HepG2 (cell line): ENCODE measurements around the gene ZCCHC8. TPM values are rescaled to one million over a fixed set of nuclear protein-coding genes. Genes with fewer than 3 reads are reported as not detected.

Experiments
- ATAC-seq: fragments of 200-7000 bp; cut with Tn5 transposase; 3 replicates; pipeline ENCODE4 v1.9.1; 2020; ENCODE audit warnings: mild to moderate bottlenecking, moderate library complexity
- BruUV-seq: library from RNA; stranded (reverse); fragments of 400-500 nt; replicated peaks from 2 replicates; lab custom pipeline; 2021; lab: Mats Ljungman, UMichigan
- CTCF ChIA-PET: fragments of 300-600 bp; formaldehyde crosslinking; extraction: SDS; loops from one replicate; lab custom pipeline; 2021; ENCODE audit warnings: low total read pairs, inconsistent platforms, low intra/inter-chr PET ratio; lab: Yijun Ruan, JAX
- POLR2A ChIA-PET: fragments of 350-600 bp; sonication (Branson Sonifier 250); formaldehyde crosslinking; loops from one replicate; lab custom pipeline; 2020; ENCODE audit warnings: antibody characterized with exemption, inconsistent platforms; lab: Yijun Ruan, JAX
- DNase-seq: peaks from one replicate; pipeline ENCODE4 v3.0.0-alpha.2; 2015; ENCODE audit warnings: low spot score
- FAIRE-seq: peaks from 3 replicates; lab custom pipeline; 2011; peaks lifted over from hg19 to GRCh38; lab: Jason Lieb, UNC
- H2AFZ ChIP-seq: one replicate; pipeline ENCODE4 v1.6.1; 2011; ENCODE audit warnings: low read length, inconsistent platforms
- H3K27ac ChIP-seq: fragments of 300-600 bp; 3 replicates; pipeline ENCODE4 v1.8.0; 2011; ENCODE audit warnings: mixed run types, mild to moderate bottlenecking, mixed read lengths, low read length, inconsistent platforms; ENCODE audit not compliant: insufficient read depth; ENCODE audit errors: extremely low read length
- H3K27me3 ChIP-seq, 2 experiments: fragments of 200-600 bp in 1 of 2; 2 replicates in 1 of 2; 3 replicates in 1 of 2; pipeline versions ENCODE4 v1.6.0 to v1.8.0; 2011; ENCODE audit warnings: low read length in 2 of 2, mild to moderate bottlenecking in 2 of 2, moderate library complexity in 2 of 2, inconsistent platforms in 1 of 2; ENCODE audit not compliant: insufficient read depth in 2 of 2, control insufficient read depth in 1 of 2
- H3K36me3 ChIP-seq, 2 experiments: fragments of 200-600 bp in 1 of 2; replicated peaks in 1 of 2; 2 replicates in 1 of 2; 3 replicates in 1 of 2; pipeline versions ENCODE4 v1.5.1 to v1.8.0; 2011; ENCODE audit warnings: low read length in 2 of 2, inconsistent platforms in 1 of 2; ENCODE audit not compliant: insufficient read depth in 2 of 2, control insufficient read depth in 1 of 2
- H3K4me1 ChIP-seq: 2 replicates; pipeline ENCODE4 v1.5.1; 2012; ENCODE audit warnings: low read length, inconsistent platforms; ENCODE audit not compliant: insufficient read depth
- H3K4me2 ChIP-seq: 2 replicates; pipeline ENCODE4 v1.6.0; 2011; ENCODE audit warnings: low read depth, low read length, inconsistent platforms
- H3K4me3 ChIP-seq, 3 experiments: fragments of 200-600 bp in 1 of 3; sonication (generic), shearing (Covaris generic) in 1 of 3; replicated peaks in 1 of 3; 2 replicates each; pipeline ENCODE4 v1.5.1; 2011 to 2016; ENCODE audit warnings: low read length in 3 of 3, inconsistent platforms in 2 of 3, low read depth in 2 of 3, mild to moderate bottlenecking in 2 of 3, control low read depth in 1 of 3, mixed read lengths in 1 of 3; ENCODE audit not compliant: insufficient read depth in 1 of 3
- H3K79me2 ChIP-seq: one replicate; pipeline ENCODE4 v1.6.1; 2011; ENCODE audit warnings: low read length, inconsistent platforms; ENCODE audit not compliant: insufficient read depth
- H3K9ac ChIP-seq: 2 replicates; pipeline ENCODE4 v1.6.0; 2011; ENCODE audit warnings: mild to moderate bottlenecking, low read depth, low read length, inconsistent platforms; ENCODE audit not compliant: insufficient read depth
- H3K9me3 ChIP-seq: 2 replicates; pipeline ENCODE4 v1.5.1; 2012; ENCODE audit warnings: mild to moderate bottlenecking, low read length
- H4K20me1 ChIP-seq: 2 replicates; pipeline ENCODE4 v1.6.0; 2011; ENCODE audit warnings: inconsistent platforms, mild to moderate bottlenecking, low read length, moderate library complexity; ENCODE audit not compliant: insufficient read depth
- ETV6 ChIP-seq: sonication (generic); formaldehyde crosslinking; conservative IDR thresholded peaks from 2 replicates; pipeline ENCODE4 v1.4.0; 2020; ENCODE audit warnings: missing genetic modification reagents
- GFI1 ChIP-seq: sonication (generic); formaldehyde crosslinking; IDR thresholded peaks from 2 replicates; pipeline ENCODE4 v1.5.0; 2020; ENCODE audit warnings: missing genetic modification reagents, mild to moderate bottlenecking, borderline replicate concordance
- NBN ChIP-seq: fragments of 450-650 bp; conservative IDR thresholded peaks from 2 replicates; pipeline ENCODE4 v1.6.1; 2017
- PAF1 ChIP-seq: IDR thresholded peaks from 2 replicates; pipeline ENCODE4 v1.6.1; 2016; ENCODE audit warnings: missing genetic modification reagents, missing compliant biosample characterization
- SATB2 ChIP-seq: sonication (generic); formaldehyde crosslinking; IDR thresholded peaks from 2 replicates; pipeline ENCODE4 v1.5.0; 2020; ENCODE audit warnings: missing genetic modification reagents
- SKIL ChIP-seq: sonication (generic); formaldehyde crosslinking; IDR thresholded peaks from 2 replicates; pipeline ENCODE4 v1.8.0; 2022; ENCODE audit warnings: missing genetic modification reagents, mild to moderate bottlenecking, moderate library complexity, borderline replicate concordance
- SOX13 ChIP-seq, 3 experiments: fragments of 450-650 bp in 1 of 3; sonication (generic) in 1 of 3; formaldehyde crosslinking in 1 of 3; IDR thresholded peaks in 2 of 3; conservative IDR thresholded peaks in 1 of 3; 2 replicates each; pipeline versions ENCODE4 v1.5.0 to v1.6.1; 2016 to 2020; ENCODE audit warnings: antibody characterized with exemption in 1 of 3, mild to moderate bottlenecking in 1 of 3, missing compliant biosample characterization in 1 of 3, missing genetic modification reagents in 1 of 3, moderate library complexity in 1 of 3
- SP5 ChIP-seq: IDR thresholded peaks from 2 replicates; pipeline ENCODE4 v1.6.1; 2016; ENCODE audit warnings: low read depth, borderline replicate concordance
- ZBTB8A ChIP-seq: sonication (generic); formaldehyde crosslinking; IDR thresholded peaks from 2 replicates; pipeline ENCODE4 v1.4.0; 2020; ENCODE audit warnings: mild to moderate bottlenecking, low read depth, missing genetic modification reagents, borderline replicate concordance
- ZKSCAN1 ChIP-seq: fragments of 150-350 bp; IDR thresholded peaks from 2 replicates; pipeline ENCODE4 v1.6.1; 2014; ENCODE audit warnings: low read length
- ZNF350 ChIP-seq: sonication (generic); formaldehyde crosslinking; IDR thresholded peaks from 2 replicates; pipeline ENCODE4 v1.4.0; 2020; ENCODE audit warnings: mild to moderate bottlenecking, low read depth, missing genetic modification reagents, borderline replicate concordance
- ZNF556 ChIP-seq: sonication (generic); formaldehyde crosslinking; IDR thresholded peaks from 2 replicates; pipeline ENCODE4 v1.4.0; 2020; ENCODE audit warnings: mild to moderate bottlenecking, missing genetic modification reagents, borderline replicate concordance
- ZNF562 ChIP-seq: sonication (generic); formaldehyde crosslinking; IDR thresholded peaks from 2 replicates; pipeline ENCODE4 v1.8.0; 2022; ENCODE audit warnings: missing genetic modification reagents, borderline replicate concordance
- ZNF737 ChIP-seq: sonication (generic); formaldehyde crosslinking; IDR thresholded peaks from 2 replicates; pipeline ENCODE4 v1.5.0; 2020; ENCODE audit warnings: missing genetic modification reagents, mild to moderate bottlenecking, borderline replicate concordance
- ZSCAN21 ChIP-seq: sonication (generic); formaldehyde crosslinking; IDR thresholded peaks from 2 replicates; pipeline ENCODE4 v1.8.0; 2022; ENCODE audit warnings: mild to moderate bottlenecking, missing genetic modification reagents, moderate library complexity, borderline replicate concordance
- ZSCAN9 ChIP-seq: IDR thresholded peaks from 2 replicates; pipeline ENCODE4 v1.6.1; 2016; ENCODE audit warnings: borderline replicate concordance
- WGBS: methylation state at CpG from one replicate; pipeline ENCODE4 v1.1.6; 2017; ENCODE audit warnings: low lambda C conversion rate; 5-methylcytosine and 5-hydroxymethylcytosine counted together
- in situ Hi-C: cut with HindIII; loops from 2 replicates; pipeline ENCODE4 v1.10.0; 2017; ENCODE audit warnings: low pct_unique_long_range_greater_than_20kb; ENCODE audit not compliant: extremely low pct_ligation_motif_present
- intact Hi-C: fragments of 100-400 bp; cut with micrococcal nuclease; formaldehyde crosslinking; loops from one replicate; pipeline ENCODE4 v1.10.0; 2022; ENCODE audit not compliant: unreplicated experiment
- polyA plus RNA-seq, 8 experiments: library from polyadenylated mRNA; depleted of rRNA in 3 of 8; stranded (reverse) in 7 of 8; unstranded in 1 of 8; fragments of >200 nt; fragmentation: Illumina TruSeq in 4 of 8; extraction: Trizol in 4 of 8; gene quantifications; 2 replicates each; pipeline versions ENCODE4 v1.2.1 to v1.2.3, GENCODE V29; 2011 to 2016; ENCODE audit warnings: low read depth in 4 of 8, missing spikeins in 1 of 8, mixed read lengths in 1 of 8; ENCODE audit not compliant: insufficient read depth in 1 of 8
- total RNA-seq, 5 experiments: library from RNA; depleted of rRNA; stranded (reverse); fragments of >200 nt; fragmentation: Illumina TruSeq; extraction: Trizol; gene quantifications; 2 replicates each; pipeline ENCODE4 v1.2.3, GENCODE V29; 2016; ENCODE audit warnings: low read depth in 1 of 5
- TF ChIP-seq, protein P1 (sequence below): sonication (generic); formaldehyde crosslinking; IDR thresholded peaks from 2 replicates; pipeline ENCODE4 v1.4.0; 2020; ENCODE audit warnings: mild to moderate bottlenecking, missing genetic modification reagents, borderline replicate concordance

Gene ZCCHC8
- total and polyA plus RNA-seq, 2 of the 13 experiments (the other 11 are each of a cell fraction or from before 2014, with no cell fraction given) = 18.6 to 20.9 TPM

DNA sequence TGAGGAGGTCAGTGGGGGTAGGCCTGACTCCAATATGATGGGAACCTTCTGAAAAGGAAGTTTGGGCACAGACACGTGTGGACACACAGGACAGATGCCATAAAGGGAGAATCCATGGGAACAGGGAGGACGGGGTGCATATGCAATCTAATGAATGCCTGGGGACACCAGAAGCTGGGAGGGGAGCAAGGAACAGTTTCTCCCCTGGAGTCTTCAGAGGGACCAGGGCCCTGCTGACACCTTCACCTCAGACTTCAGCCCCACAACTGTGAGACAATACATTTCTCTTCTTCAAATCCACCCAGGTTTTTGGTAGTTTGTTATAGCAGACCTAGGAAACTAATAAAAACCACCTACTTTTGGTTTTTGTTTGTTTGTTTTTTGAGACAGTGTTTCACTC, 43.1 kb downstream of the ZCCHC8 start (continued):
- TF ChIP-seq GFI1 (no peak), ZNF562 (CRISPR knock-in tag) (no peak)

DNA sequence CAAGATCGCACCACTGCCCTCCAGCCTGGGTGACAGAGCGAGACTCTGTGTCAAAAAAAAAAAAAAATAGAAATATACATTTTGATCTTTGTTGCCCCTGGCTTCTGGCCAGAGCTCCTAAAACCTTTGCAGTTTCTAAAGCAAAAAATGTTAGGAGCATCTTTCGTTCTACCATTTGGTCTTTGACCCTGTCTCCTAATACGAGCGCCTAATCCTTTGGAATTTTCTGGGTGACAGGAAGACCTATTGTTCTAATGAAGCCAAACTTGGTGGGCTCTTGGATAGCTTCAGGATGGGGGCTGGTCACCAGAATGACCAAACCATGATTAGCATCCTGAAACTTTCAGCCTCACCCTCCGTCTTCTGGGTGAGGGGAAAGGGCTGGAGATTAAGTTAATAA, 46.0 kb downstream of the ZCCHC8 start:
- peak; percentile 66 for FAIRE-seq
- H3K4me2 ChIP-seq = peak overlapping the region; percentile 82
- no peaks in the 10 kb centered on the region for H3K79me2 ChIP-seq
- peak; percentile 86 for DNase-seq
- POLR2A ChIA-PET = interaction anchor here (1.1 to 2.1 kb wide), 4 partner anchors 17 to 55 kb away, joined by 3 to 15 read pairs (median 6); partner anchors contain the start of gene CLIP1
- in situ Hi-C loops (no loop called here), intact Hi-C loops (no loop called here)
- H3K27ac ChIP-seq = peak overlapping the region; percentile 49
- BruUV-seq = no TSS peak
- 11% methylated on average over 6 of the region's 6 CpGs for WGBS
- no peaks in the 10 kb centered on the region for H3K27me3 ChIP-seq
- CTCF ChIA-PET = no interaction called here
- peak overlapping the region; percentile 76 for H2AFZ ChIP-seq
- no peaks in the 10 kb centered on the region for H4K20me1 ChIP-seq
- ATAC-seq = peak; percentile 54
- peaks cover 41% of the 10 kb centered on the region for H3K4me1 ChIP-seq
- peak overlapping the region; percentile 61 for H3K9ac ChIP-seq
- peak overlapping the region in 2 of 3 experiments; percentile 33 to 50; a peak in 3 of 6 replicates for H3K4me3 ChIP-seq
- no peaks in the 10 kb centered on the region for H3K36me3 ChIP-seq
- no peaks in the 10 kb centered on the region for H3K9me3 ChIP-seq
- TF ChIP-seq ZNF737 (CRISPR knock-in tag) (no peak), ZBTB8A (no peak), NBN (no peak), SATB2 (CRISPR knock-in tag) (no peak), ZKSCAN1 (no peak), ZNF350 (no peak), SOX13 (IDR thresholded peaks at IDR 0.05) (peak; percentile 64; the same call in 1 of the 2 replicates), SOX13 (CRISPR knock-in tag; conservative IDR thresholded peaks at IDR 0.05 in 1 of 2, IDR thresholded peaks at IDR 0.05 in 1 of 2) (peak in 1 of 2 experiments; percentile 94; a peak in 2 of 4 replicates), SKIL (CRISPR knock-in tag) (no peak), ETV6 (CRISPR knock-in tag) (no peak), ZSCAN9 (no peak), ZSCAN21 (CRISPR knock-in tag) (no peak), ZNF556 (no peak), SP5 (CRISPR knock-in tag) (no peak), PAF1 (CRISPR knock-in tag) (no peak)
- TF ChIP-seq, protein P1, sequence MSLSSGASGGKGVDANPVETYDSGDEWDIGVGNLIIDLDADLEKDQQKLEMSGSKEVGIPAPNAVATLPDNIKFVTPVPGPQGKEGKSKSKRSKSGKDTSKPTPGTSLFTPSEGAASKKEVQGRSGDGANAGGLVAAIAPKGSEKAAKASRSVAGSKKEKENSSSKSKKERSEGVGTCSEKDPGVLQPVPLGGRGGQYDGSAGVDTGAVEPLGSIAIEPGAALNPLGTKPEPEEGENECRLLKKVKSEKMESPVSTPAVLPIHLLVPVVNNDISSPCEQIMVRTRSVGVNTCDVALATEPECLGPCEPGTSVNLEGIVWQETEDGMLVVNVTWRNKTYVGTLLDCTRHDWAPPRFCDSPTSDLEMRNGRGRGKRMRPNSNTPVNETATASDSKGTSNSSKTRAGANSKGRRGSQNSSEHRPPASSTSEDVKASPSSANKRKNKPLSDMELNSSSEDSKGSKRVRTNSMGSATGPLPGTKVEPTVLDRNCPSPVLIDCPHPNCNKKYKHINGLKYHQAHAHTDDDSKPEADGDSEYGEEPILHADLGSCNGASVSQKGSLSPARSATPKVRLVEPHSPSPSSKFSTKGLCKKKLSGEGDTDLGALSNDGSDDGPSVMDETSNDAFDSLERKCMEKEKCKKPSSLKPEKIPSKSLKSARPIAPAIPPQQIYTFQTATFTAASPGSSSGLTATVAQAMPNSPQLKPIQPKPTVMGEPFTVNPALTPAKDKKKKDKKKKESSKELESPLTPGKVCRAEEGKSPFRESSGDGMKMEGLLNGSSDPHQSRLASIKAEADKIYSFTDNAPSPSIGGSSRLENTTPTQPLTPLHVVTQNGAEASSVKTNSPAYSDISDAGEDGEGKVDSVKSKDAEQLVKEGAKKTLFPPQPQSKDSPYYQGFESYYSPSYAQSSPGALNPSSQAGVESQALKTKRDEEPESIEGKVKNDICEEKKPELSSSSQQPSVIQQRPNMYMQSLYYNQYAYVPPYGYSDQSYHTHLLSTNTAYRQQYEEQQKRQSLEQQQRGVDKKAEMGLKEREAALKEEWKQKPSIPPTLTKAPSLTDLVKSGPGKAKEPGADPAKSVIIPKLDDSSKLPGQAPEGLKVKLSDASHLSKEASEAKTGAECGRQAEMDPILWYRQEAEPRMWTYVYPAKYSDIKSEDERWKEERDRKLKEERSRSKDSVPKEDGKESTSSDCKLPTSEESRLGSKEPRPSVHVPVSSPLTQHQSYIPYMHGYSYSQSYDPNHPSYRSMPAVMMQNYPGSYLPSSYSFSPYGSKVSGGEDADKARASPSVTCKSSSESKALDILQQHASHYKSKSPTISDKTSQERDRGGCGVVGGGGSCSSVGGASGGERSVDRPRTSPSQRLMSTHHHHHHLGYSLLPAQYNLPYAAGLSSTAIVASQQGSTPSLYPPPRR = no peak
